GM12874 (cell line): ENCODE data around the gene GPR37L1.

Source experiments
- TF ChIP-seq, protein P1 (sequence below): IDR thresholded peaks from 2 replicates; pipeline ENCODE4 v1.5.1; 2011; ENCODE audit warnings: low read depth, mild to moderate bottlenecking, control low read depth, low read length, moderate library complexity; ENCODE audit not compliant: insufficient read depth

GPR37L1 gene

DNA sequence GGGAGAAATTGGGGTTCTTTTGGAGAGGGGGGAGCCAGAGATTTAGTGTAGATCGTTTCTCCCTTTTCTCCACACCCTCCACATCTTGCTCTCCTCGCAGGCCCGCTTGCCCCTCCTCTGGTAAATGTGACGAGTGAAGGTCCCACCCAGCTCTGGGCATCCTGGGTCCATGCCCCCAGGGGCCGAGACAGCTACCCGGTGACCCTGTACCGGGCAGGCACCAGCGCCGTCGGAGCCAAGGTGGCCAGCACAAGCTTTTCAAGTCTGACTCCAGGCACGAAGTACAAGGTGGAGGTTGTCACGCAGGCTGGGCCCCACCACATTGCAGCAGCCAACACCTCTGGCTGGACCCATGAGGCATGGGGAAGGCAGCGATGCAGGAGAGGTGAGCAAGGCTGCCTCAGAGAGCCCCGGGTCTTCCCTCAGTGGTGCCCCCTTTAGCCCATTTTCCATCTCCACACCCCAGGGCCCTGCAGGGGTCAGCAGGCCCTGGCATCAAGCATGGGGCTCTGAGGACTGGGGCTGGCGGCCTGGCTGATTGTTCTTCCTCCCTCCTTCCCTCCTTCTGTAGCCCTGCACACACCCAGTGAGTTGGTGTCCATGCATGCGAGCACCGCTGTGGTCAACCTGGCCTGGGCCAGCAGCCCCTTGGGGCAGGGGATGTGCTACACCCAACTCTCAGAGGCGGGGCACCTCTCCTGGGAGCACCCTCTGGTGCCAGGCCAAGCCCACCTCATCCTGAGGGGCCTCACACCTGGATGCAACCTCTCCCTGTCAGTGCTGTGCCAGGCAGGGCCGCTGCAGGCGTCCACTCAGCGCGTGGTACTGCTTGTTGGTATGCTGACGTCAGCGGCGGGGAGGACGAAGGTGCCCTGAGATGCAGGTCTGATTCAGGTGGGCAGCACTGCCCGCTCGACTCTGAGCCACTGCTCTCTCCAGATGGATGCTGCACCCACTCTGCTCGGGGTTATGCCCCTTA lies 54.5 kb downstream of the GPR37L1 start:
- TF ChIP-seq, protein P1, sequence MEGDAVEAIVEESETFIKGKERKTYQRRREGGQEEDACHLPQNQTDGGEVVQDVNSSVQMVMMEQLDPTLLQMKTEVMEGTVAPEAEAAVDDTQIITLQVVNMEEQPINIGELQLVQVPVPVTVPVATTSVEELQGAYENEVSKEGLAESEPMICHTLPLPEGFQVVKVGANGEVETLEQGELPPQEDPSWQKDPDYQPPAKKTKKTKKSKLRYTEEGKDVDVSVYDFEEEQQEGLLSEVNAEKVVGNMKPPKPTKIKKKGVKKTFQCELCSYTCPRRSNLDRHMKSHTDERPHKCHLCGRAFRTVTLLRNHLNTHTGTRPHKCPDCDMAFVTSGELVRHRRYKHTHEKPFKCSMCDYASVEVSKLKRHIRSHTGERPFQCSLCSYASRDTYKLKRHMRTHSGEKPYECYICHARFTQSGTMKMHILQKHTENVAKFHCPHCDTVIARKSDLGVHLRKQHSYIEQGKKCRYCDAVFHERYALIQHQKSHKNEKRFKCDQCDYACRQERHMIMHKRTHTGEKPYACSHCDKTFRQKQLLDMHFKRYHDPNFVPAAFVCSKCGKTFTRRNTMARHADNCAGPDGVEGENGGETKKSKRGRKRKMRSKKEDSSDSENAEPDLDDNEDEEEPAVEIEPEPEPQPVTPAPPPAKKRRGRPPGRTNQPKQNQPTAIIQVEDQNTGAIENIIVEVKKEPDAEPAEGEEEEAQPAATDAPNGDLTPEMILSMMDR, result no peak

DNA sequence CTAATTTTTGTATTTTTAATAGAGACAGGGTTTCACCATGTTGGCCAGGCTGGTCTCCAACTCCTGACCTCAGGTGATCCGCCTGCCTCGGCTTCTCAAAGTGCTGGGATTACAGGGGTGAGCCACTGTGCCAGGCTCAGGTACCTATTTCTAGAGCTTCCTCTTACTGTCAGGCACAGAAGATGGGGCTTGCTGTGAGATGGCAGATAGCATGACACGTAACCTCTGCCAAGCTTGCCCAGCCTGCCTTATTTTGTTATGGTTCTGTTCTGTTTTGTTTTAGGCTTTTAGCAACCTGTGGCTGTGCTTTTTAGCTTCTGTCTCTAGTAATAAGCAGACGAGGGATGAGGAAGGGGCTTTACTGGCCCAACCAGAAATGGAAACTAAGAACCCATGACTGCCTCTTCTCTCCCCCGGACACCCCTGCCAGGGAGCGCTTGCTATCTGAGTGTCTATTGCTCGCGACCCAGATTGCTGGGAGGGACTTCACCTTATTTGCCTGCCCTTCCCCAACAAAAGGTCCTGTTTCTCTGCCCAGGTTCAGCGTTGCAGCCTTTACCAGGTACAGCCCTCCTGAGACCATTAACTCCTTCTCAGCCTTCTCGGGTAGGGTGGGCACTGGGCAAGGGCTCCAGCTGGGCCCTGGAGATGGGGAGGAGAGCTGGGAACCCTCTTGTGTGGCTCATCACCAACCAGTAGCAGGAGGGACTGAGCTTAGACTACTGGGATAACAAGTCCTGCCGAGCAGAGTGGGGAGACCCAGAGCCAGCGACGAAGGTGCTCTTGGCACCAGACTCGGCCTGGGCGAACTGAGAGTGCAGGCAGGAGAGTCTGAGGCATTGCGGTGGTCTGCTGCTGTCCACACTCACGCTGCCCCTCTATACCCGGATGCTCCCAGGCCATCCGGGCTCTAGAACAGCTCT lies 57.4 kb downstream of the GPR37L1 start:
- TF ChIP-seq, protein P1, result no peak

DNA sequence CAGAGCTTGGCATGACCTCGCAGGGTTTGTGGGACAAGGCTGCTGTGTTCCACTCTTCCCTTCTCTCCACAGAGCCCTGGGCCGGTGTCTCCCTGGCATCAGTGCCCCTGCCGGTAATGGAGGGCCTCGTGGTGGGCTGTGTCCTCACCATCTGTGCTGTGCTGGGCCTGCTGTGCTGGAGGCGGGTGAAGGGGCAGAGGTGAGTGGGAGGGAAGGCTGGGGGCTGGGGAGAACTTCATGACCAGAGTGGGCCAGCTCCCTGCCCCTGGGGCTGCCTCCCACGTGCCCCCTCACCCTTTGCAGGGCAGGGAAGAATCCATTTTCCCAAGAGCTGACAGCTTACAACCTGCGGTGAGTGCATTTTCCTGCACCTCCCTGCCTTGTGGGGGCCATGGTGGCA lies 58.9 kb downstream of the GPR37L1 start:
- TF ChIP-seq, protein P1, result no peak

DNA sequence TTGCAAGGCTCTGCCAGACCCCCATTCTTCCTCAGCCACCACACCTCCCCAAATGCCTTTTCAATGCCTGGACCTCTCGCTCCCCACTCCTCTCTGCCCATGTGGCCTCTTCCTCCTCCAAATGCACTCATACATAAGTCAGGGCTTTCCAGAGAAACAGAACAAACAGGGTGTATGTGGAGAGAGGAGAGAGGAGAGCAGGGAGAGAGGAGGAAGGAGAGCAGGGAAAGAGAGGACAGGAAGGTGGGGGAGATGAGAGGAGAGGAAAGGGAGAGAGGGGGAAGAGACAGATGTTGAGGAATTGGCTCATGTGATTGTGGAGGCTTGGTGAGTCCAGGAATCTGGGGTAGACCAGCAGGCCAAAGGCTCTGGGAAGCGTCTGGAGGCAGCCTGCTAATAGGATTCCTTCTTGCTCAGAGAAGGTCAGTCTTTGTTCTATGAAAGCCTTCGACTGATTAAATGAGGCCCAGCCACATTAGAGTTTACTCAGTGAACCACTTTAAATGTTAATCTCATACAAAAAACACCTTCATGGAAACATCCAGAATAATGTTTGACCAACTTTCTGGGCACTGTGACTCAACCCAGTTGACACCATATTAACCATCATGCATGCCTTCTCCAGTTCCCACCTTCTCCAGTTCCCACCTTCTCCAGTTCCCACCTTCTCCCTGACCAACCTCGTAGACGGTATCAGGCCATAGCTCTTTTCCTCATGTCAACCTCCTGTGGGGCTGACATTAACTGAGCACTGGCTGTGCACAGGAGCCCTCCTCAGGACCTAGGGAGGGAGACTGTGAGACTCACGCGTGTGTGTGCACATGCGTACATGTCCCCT lies 59.5 kb downstream of the GPR37L1 start:
- TF ChIP-seq, protein P1, result no peak
